ENCODE results near the gene TSGA10IP.
A peak's percentile ranks its signal among the peaks of the same experiment; 100 is the strongest.

The TSGA10IP gene

GRCh38 chr11:65967329-65967934, 22.2 kb downstream of the TSGA10IP start:
- DNase-seq, result no peak
- TF ChIP-seq POLR2A (IDR thresholded peaks at IDR 0.05; ENCODE audit: low read length), result no peak
- TF ChIP-seq GATA1 (IDR thresholded peaks at IDR 0.05; ENCODE audit: low read depth, low read length), result no peak

- TF ChIP-seq POLR2A (IDR thresholded peaks at IDR 0.05; ENCODE audit: low read length) (no peak), GATA1 (IDR thresholded peaks at IDR 0.05; ENCODE audit: low read depth, low read length) (no peak)
- DNase-seq, result peak in 1 of 2 experiments; percentile 17
Observed at GRCh38 chr11:65968600-65969482, 23.6 kb downstream of the TSGA10IP start.

- TF ChIP-seq GATA1 (IDR thresholded peaks at IDR 0.05; ENCODE audit: low read depth, low read length), result no peak
- no peak for TF ChIP-seq POLR2A (IDR thresholded peaks at IDR 0.05; ENCODE audit: low read length)
- no peak for DNase-seq
Observed at GRCh38 chr11:65972116-65972515, 26.8 kb downstream of the TSGA10IP start.

GRCh38 chr11:65973439-65974110, 28.3 kb downstream of the TSGA10IP start:
- DNase-seq, result no peak
- TF ChIP-seq GATA1 (IDR thresholded peaks at IDR 0.05; ENCODE audit: low read depth, low read length), result no peak
- no peak for TF ChIP-seq POLR2A (IDR thresholded peaks at IDR 0.05; ENCODE audit: low read length)

DNA sequence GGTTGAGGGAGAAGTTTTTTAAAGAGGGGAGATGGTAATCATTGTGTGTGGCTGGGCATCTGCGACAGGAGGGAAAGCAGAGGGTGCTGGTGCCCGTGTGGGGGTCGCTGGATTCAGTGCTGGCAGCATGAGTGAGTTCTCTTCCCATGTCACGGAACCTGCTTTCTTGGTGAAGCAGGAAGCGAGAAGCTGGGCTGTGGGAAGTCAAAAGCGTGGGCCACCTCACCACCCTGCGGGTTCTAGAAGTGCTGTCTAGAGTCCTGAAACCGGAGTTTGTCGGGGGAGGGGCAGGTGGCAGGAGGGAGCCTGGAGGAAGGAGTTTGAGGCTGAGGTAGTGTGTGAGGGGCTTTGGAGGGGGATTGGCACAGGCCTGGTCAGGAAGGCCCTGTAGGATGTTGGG, 30.5 kb downstream of the TSGA10IP start:
- TF ChIP-seq GATA1 (IDR thresholded peaks at IDR 0.05; ENCODE audit: low read depth, low read length) (no peak), POLR2A (IDR thresholded peaks at IDR 0.05; ENCODE audit: low read length) (no peak)

GRCh38 chr11:65976216-65977176, 31.2 kb downstream of the TSGA10IP start:
- TF ChIP-seq POLR2A (IDR thresholded peaks at IDR 0.05; ENCODE audit: low read length), result no peak
- no peak for TF ChIP-seq GATA1 (IDR thresholded peaks at IDR 0.05; ENCODE audit: low read depth, low read length)

More for the DNA sequence above, 30.5 kb downstream of the TSGA10IP start:
- no peak for DNase-seq

DNA sequence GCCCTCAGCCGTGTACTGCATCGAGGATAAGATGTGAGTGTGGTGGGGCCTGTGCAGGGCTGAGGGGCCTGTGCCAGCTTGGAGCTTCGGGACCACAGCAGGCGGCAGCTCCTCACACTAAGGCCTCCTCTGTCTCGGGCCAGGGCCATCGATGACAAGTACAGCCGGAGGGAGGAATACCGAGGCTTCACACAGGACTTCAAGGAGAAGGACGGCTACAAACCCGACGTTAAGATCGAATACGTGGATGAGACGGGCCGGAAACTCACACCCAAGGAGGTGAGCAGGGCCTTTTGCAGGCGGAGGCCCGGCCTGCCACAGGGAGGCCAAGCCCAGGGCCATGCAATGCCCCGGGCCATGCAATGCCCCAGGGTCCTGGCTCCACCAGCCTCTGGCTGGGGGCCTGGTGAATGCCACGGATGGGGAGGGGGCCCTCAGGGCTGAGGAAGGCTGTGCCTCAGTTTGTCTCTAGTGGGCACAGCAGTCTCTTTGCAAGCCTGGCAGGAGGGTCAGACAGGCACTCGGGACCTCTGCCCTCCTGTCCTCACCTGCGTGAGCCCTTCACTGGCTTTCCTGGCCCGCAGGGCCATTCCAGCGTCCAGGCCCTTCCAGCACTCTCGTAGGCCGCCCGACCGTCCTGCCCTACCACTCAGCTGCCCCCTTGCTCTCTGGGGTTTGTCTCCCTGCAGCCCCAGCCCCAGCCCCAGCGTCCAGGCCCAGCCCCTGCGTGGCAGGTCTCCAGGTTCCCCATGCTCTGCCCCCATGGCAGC, 32.5 kb downstream of the TSGA10IP start:
- no peak for DNase-seq
- TF ChIP-seq GATA1 (IDR thresholded peaks at IDR 0.05; ENCODE audit: low read depth, low read length) (no peak), POLR2A (IDR thresholded peaks at IDR 0.05; ENCODE audit: low read length) (no peak)

More at GRCh38 chr11:65976216-65977176, 31.2 kb downstream of the TSGA10IP start:
- DNase-seq, result no peak

GRCh38 chr11:65978391-65979238, 33.3 kb downstream of the TSGA10IP start:
- TF ChIP-seq GATA1 (IDR thresholded peaks at IDR 0.05; ENCODE audit: low read depth, low read length), result no peak
- TF ChIP-seq POLR2A (IDR thresholded peaks at IDR 0.05; ENCODE audit: low read length), result no peak
- DNase-seq, result no peak

- no peak for DNase-seq
- TF ChIP-seq GATA1 (IDR thresholded peaks at IDR 0.05; ENCODE audit: low read depth, low read length), result no peak
- TF ChIP-seq POLR2A (IDR thresholded peaks at IDR 0.05; ENCODE audit: low read length), result no peak
Observed at GRCh38 chr11:65979261-65979759, 34.0 kb downstream of the TSGA10IP start.

DNA sequence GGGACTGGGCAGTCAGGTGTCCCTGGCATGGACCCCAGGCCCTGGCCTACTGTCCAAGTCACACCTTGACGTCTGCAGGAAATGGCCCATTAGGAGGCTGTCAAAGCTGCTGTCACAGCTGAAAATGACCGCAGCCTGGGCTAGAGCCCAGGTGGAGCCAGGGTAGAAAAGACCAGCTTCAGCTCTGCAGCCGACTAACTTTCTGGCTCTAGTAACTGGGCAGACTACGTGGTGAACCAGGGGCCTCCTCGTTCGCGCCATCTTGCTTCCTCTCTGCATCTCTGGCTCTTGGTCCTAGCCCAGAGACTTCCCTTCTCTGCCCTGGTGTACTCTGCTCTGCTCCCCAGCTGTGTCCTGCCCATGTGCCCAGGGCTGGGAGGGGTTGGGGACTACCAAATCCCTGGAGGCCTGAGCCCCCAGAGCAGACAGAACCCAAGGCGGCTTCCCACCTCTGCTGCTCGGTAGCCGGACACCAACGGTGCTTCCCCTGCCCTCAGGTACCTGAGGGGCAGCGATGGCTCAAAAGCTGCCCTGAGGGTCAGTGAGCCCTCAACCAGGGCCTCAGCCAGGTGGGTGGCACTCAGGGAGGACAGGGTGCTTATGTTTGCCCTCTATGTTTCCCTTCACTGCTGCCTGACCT, 35.9 kb downstream of the TSGA10IP start:
- DNase-seq, result no peak
- TF ChIP-seq GATA1 (IDR thresholded peaks at IDR 0.05; ENCODE audit: low read depth, low read length) (no peak), POLR2A (IDR thresholded peaks at IDR 0.05; ENCODE audit: low read length) (no peak)
